ENCODE data around the gene SUV39H2. TPM values are rescaled to one million over a fixed set of nuclear protein-coding genes. Genes with fewer than 3 reads are reported as not detected.
"Not testable (repeated sequence)": the region's sequence is repeated elsewhere in the genome, so short reads cannot be mapped to it uniquely, and the experiment has no call there.

The SUV39H2 gene
- total RNA-seq, 1 donor from 2014 or later: 46.7 TPM

DNA sequence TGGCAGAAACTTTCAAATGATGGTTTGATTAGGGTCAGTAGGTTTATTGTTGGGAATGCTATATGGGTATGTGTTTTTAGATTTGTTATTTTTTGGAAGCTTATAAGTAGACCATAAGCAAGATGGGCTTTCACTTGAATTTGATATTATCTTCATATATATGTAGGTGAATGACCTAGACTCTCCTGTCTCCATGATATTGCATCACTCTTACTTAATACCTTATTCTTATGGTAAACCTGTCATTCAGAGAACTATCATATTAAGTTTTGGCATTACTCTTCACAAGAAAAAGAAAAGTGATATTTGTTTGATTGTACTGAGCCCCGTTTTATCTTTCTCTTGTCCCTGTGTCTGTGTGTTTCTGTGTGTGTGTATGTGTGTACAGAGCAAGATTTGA, 23.2 kb upstream of the SUV39H2 start:
- no peaks in the 10 kb centered on the region for H3K9me3 Mint-ChIP-seq
- no peaks in the 10 kb centered on the region for H3K27me3 Mint-ChIP-seq
- H3K36me3 Mint-ChIP-seq (ENCODE audit: low read depth): peaks cover 52% of the 10 kb centered on the region
- H3K27ac Mint-ChIP-seq: no peak overlapping the region
- intact Hi-C loops (cut with micrococcal nuclease): no loop called here
- no peaks in the 10 kb centered on the region for H3K4me1 Mint-ChIP-seq
- H3K4me3 Mint-ChIP-seq: no peak overlapping the region
- DNase-seq: no peak

DNA sequence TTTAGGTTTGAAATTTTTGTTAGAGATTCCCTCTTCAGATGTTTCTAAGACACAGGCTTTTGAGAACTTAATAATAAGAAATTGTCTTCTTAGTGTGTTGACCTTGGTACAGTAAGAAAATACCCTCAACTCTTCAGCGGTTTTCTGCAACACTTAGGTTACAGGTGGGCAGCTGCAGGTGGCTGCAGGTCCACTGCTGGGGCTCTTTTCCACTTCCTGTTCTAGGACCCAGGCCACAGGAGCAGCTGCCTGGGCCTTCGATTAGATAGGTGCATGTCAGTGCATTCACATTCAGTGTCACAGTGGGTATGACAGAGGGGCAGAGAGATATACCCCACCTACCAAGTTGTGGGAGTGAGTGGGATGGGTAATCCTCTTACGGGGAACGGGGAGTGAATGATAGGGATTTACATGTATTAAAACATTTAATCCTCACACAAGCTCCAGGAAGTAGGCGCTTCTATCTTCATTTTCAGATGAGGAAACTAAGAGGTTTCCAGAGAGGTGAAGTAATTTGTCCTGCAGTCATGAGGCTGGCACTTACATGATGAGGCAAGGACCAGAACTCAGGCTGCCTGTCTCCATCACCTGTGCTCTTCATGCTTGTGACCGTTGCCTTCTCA, 20.2 kb upstream of the SUV39H2 start:
- H3K27me3 Mint-ChIP-seq: no peaks in the 10 kb centered on the region
- DNase-seq: no peak
- H3K4me1 Mint-ChIP-seq: no peaks in the 10 kb centered on the region
- peaks cover 45% of the 10 kb centered on the region for H3K36me3 Mint-ChIP-seq (ENCODE audit: low read depth)
- intact Hi-C loops (cut with micrococcal nuclease): no loop called here
- H3K4me3 Mint-ChIP-seq: no peak overlapping the region
- H3K9me3 Mint-ChIP-seq: no peaks in the 10 kb centered on the region
- peak overlapping the region; percentile 16 for H3K27ac Mint-ChIP-seq

DNA sequence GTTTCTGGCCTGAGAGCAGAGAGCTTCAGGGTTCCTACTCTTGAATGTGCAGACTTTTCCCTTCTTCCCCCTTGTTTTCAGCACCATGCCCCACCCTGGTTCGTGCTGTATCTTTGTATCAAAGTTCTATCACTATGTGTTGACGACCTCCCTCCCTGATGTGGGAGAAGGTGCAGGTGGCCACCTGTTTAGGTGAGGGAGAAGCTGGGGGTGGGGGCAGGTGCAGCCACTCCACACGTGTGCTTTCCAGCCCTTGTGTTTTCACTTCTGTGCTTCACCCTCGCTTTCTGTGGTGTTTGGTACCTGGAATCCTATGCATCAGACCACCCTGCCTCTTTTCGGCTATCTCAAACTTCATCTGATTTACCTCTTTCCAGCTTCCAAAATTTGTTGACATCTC, 19.6 kb upstream of the SUV39H2 start:
- H3K36me3 Mint-ChIP-seq (ENCODE audit: low read depth): peaks cover 46% of the 10 kb centered on the region
- H3K4me3 Mint-ChIP-seq: no peak overlapping the region
- intact Hi-C loops (cut with micrococcal nuclease): no loop called here
- no peak for DNase-seq
- H3K27ac Mint-ChIP-seq: no peak overlapping the region
- no peaks in the 10 kb centered on the region for H3K4me1 Mint-ChIP-seq
- H3K9me3 Mint-ChIP-seq: no peaks in the 10 kb centered on the region
- no peaks in the 10 kb centered on the region for H3K27me3 Mint-ChIP-seq

DNA sequence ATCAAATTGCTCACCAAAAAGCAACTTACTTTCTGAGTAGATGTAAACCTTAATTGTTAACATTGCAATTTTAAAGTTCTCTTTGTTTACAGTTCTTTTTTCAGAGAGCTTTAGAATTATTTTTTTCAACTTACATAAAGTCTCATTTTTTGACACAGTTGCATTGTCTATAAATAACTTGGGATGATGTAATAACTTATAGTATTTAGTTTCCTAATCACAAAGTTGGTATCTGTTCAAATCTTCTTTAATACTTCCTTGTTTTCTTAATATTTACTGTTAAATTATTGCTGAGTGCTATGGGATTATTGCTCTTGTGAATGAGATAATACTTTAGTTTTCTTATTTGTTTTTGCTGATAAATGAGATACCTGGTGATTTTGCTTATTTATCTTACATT, 18.9 kb upstream of the SUV39H2 start:
- H3K27me3 Mint-ChIP-seq: no peaks in the 10 kb centered on the region
- H3K4me3 Mint-ChIP-seq: no peak overlapping the region
- peaks cover 46% of the 10 kb centered on the region for H3K36me3 Mint-ChIP-seq (ENCODE audit: low read depth)
- H3K4me1 Mint-ChIP-seq: no peaks in the 10 kb centered on the region
- no peak for DNase-seq
- intact Hi-C loops (cut with micrococcal nuclease): no loop called here
- no peaks in the 10 kb centered on the region for H3K9me3 Mint-ChIP-seq
- H3K27ac Mint-ChIP-seq: no peak overlapping the region

DNA sequence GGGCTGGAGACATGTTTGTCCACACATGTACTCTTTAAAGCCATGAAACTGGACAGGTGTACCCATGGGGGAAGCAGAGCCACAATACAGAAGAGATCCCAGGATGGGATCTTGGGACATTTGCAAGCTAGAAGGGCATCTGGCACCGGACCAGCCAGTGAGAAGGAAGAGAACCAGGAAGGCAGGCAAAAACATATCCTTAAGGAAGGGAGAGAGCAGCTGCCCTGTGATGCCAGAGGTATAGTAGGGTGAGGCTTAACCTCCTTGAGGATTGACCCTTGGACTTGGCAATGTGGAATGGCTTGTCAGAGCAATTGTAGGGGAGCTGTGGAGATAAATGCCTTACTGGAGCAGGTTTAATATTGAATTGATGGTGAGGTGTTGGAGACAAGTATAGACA, 17.9 kb upstream of the SUV39H2 start:
- DNase-seq: no peak
- intact Hi-C loops (cut with micrococcal nuclease): no loop called here
- peaks cover 47% of the 10 kb centered on the region for H3K36me3 Mint-ChIP-seq (ENCODE audit: low read depth)
- H3K27me3 Mint-ChIP-seq: no peaks in the 10 kb centered on the region
- H3K27ac Mint-ChIP-seq: no peak overlapping the region
- H3K9me3 Mint-ChIP-seq: no peaks in the 10 kb centered on the region
- H3K4me3 Mint-ChIP-seq: no peak overlapping the region
- peaks cover 2% of the 10 kb centered on the region for H3K4me1 Mint-ChIP-seq

DNA sequence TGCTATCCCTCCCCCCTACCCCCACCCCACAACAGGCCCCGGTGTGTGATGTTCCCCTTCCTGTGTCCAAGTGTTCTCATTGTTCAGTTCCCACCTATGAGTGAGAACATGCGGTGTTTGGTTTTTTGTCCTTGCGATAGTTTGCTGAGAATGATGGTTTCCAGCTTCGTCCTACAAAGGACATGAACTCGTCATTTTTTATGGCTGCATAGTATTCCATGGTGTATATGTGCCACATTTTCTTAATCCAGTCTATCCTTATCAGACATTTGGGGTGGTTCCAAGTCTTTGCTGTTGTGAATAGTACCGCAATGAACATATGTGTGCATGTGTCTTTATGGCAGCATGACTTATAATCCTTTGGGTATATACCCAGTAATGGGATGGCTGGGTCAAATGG, 14.2 kb upstream of the SUV39H2 start:
- intact Hi-C loops (cut with micrococcal nuclease); H3K9me3 Mint-ChIP-seq; DNase-seq; H3K4me1 Mint-ChIP-seq; H3K27me3 Mint-ChIP-seq; H3K4me3 Mint-ChIP-seq; H3K27ac Mint-ChIP-seq: not testable (repeated sequence)
- H3K36me3 Mint-ChIP-seq (ENCODE audit: low read depth): peaks cover 48% of the 10 kb centered on the region

DNA sequence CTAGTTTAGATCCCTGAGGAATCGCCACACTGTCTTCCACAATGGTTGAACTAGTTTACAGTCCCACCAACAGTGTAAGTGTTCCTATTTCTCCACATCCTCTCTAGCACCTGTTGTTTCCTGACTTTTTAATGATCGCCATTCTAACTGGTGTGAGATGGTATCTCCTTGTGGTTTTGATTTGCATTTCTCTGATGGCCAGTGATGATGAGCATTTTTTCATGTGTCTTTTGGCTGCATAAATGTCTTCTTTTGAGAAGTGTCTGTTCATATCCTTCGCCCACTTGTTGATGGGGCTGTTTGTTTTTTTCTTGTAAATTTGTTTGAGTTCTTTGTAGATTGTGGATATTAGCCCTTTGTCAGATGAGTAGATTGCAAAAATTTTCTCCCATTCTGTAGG, 13.8 kb upstream of the SUV39H2 start:
- H3K27ac Mint-ChIP-seq; H3K27me3 Mint-ChIP-seq; H3K9me3 Mint-ChIP-seq; H3K4me3 Mint-ChIP-seq; H3K4me1 Mint-ChIP-seq; DNase-seq; intact Hi-C loops (cut with micrococcal nuclease): not testable (repeated sequence)
- peaks cover 51% of the 10 kb centered on the region for H3K36me3 Mint-ChIP-seq (ENCODE audit: low read depth)

DNA sequence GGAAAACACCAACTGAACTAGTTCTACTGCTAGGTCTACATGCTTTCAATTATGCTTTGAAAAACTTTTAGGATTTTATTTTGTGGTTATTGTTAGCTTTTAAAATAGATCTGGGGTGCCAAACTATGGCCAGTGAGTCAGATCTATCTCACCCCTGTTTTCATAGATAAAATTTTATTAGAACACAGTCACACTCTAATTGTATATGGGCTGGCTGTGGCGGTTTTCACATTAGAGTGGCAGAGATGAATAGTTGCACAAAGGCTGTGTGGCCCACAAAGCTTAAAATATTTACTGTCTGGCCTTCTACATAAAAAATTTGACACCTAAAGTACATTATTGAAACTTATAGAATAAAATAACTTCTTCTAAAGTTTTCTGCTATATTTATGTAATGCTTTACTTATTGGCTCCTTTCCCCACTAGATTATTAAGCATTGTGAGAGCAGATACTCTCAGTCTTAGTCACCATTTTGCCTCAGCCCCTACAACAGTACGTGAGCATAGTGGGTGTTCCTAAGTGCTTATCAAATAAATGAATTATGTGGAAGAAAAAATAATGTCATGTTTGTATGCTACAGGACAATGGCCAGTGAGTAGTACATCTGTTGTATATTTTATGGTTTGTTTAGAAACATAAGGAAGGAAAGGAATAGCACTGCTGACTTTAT, 5.4 kb upstream of the SUV39H2 start:
- intact Hi-C loops (cut with micrococcal nuclease): loop anchor here (10.0 kb wide), 1 partner anchor 1088 kb away; no protein-coding TSS in a partner anchor
- Mint-ChIP-seq H3K36me3 (ENCODE audit: low read depth) (peaks cover 22% of the 10 kb centered on the region), H3K27ac (no peak overlapping the region), H3K4me1 (peaks cover 14% of the 10 kb centered on the region), H3K4me3 (no peak overlapping the region), H3K27me3 (no peaks in the 10 kb centered on the region), H3K9me3 (no peaks in the 10 kb centered on the region)
- DNase-seq: no peak

DNA sequence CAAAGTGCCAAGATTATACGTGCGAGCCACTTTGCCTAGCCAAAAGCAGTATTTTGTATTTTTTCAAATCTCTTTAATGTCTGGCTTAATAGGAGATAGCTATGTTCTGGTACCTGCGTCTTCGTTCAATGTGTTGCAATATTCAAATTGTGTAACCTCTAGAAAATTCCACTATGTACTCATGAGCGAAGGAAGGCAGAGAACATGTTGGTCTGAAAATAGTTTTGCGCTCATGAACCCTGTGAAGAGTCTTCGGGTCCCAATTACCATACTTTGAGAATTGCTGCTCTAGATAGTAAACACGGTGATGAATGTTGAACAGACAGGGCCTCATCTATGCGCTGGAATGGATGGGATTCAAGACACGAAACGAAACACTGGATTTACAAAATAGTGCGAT, 2.7 kb upstream of the SUV39H2 start:
- Mint-ChIP-seq H3K4me3 (peak overlapping the region; percentile 26), H3K9me3 (no peaks in the 10 kb centered on the region)
- intact Hi-C loops (cut with micrococcal nuclease): loop anchor here (5.0 to 10.0 kb wide), 2 partner anchors 229 to 1091 kb away; no protein-coding TSS in a partner anchor

DNA sequence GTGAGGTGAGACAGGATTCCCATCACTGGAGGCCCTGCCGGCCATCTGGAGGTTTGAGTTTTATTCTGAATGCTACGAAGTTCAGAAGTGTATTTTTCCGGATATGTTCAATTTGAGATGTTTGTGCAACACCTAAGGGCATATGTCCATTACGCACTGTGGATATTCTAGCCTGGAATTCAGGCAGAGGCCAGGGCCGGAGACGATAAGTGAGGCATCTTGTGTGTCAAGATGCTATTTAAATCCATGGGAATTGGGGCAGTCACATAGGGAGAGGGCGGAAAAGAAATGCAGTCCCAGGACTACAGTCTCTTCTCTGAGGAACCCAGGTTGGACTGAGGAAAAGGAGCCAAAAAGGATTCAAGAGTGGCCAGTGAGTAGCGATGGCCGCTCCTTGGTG, 1.9 kb upstream of the SUV39H2 start:
- Mint-ChIP-seq H3K27me3 (no peaks in the 10 kb centered on the region), H3K9me3 (no peaks in the 10 kb centered on the region), H3K4me3 (peak overlapping the region; percentile 96), H3K36me3 (ENCODE audit: low read depth) (peaks cover 9% of the 10 kb centered on the region), H3K4me1 (peaks cover 26% of the 10 kb centered on the region), H3K27ac (no peak overlapping the region)
- DNase-seq: no peak
- intact Hi-C loops (cut with micrococcal nuclease): loop anchor here (5.0 to 10.0 kb wide), 2 partner anchors 229 to 1092 kb away; no protein-coding TSS in a partner anchor

More for the DNA sequence above, 2.7 kb upstream of the SUV39H2 start:
- Mint-ChIP-seq H3K27ac (no peak overlapping the region), H3K27me3 (no peaks in the 10 kb centered on the region), H3K4me1 (peaks cover 24% of the 10 kb centered on the region), H3K36me3 (ENCODE audit: low read depth) (peaks cover 10% of the 10 kb centered on the region)
- no peak for DNase-seq

DNA sequence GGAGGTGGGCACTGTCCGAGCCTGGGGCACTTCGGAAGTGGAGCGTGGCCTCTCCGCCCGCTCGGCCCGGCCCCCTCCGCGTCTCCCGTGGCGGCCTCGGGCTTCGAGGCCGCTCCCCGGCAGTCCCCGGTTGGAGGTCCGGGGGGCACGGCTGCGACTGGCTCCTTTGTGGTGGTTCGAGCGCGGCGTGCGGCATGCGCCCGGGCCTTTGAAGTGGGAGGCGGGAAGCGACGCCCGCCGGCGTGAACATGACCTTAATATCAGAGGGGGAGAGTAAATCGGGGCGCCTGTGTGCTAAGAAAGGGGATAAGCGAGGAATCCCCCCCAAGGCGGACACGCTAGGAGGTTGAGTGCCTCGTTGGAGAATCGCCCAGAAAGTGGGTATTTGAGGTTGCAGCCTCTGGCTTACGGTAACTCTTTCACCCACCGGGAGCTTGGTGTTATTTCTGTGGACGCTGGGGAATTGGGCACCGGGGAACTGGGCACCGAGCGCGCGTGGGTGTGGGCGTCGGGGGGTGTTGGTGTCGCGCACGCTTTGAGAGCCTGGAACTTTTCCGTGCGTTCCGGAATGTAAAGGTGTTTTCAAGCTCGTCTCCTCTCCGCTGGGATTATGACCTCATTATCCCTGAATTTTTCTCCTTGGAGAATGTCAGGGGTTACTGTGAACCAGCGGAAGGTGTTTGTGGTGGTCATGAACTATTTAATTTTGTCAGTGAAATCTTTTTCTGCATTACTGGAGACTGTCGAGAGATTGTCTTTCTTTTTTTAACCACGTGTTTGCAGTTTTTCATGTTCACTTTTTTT, 660 bp downstream of the SUV39H2 start:
- DNase-seq: peak; percentile 82
- Mint-ChIP-seq H3K27me3 (no peaks in the 10 kb centered on the region), H3K4me1 (peaks cover 30% of the 10 kb centered on the region), H3K4me3 (peak overlapping the region; percentile 96), H3K27ac (peak overlapping the region; percentile 92), H3K36me3 (ENCODE audit: low read depth) (peaks cover 18% of the 10 kb centered on the region), H3K9me3 (no peaks in the 10 kb centered on the region)
- intact Hi-C loops (cut with micrococcal nuclease): loop anchor here (2.0 to 10.0 kb wide), 3 partner anchors 232 to 1095 kb away; partner anchors contain the start of gene NMT2

DNA sequence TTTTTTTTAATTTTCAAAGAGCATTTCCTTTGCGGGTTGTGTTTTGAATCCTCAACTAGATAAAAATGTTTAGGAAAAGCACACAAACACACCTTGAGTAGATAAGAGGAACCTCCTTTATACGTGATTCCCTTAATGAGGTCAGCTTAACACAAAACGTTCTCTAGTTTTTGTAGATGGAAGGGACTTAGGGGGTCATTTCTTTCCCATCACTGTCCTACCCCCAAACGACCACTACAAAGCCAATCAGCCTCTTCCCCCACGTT, 1.2 kb downstream of the SUV39H2 start:
- Mint-ChIP-seq H3K4me1 (peaks cover 30% of the 10 kb centered on the region), H3K36me3 (ENCODE audit: low read depth) (peaks cover 18% of the 10 kb centered on the region), H3K27me3 (no peaks in the 10 kb centered on the region), H3K27ac (peak overlapping the region; percentile 92), H3K4me3 (peak overlapping the region; percentile 96), H3K9me3 (no peaks in the 10 kb centered on the region)
- no peak for DNase-seq
- intact Hi-C loops (cut with micrococcal nuclease): loop anchor here (2.0 to 10.0 kb wide), 3 partner anchors 233 to 1095 kb away; partner anchors contain the start of gene NMT2

DNA sequence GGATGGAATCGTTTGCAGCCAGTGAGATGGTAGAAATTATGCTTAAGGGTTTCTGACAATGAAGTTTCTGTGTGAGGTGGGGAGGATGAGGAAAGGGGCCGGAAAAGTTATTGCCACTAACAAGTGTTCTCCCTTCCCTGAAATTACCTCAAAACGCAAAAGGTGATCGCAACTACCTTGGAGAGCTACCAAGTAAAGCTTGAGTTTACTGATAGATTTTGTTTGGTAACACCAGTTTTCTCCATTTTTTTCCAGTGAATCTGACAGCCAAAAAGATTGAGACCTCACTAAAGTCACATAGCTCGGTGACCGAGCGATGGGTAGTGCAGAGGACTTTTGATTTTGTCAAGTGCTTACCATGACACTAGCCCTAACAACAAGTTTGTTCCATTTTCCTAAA, 1.6 kb downstream of the SUV39H2 start:
- H3K27ac Mint-ChIP-seq: peak overlapping the region; percentile 92

DNA sequence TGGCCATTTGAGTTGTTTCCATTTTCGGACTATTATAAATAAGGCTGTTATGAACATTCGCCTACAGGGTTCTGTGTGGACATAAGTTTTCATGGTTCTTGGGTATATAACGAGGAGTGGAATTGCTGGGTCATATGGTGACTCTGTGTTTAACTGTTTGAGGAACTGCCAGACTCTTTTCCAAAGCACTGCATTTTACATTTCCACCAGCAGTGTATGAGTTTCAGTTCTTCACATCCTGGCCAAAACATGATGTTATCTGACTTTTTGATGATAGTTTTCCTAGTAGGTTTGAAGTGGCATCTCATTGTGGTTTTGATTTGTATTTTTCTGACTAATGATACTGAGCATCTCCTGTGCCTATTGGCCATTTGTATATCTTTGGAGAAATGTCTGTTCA, 5.4 kb downstream of the SUV39H2 start:
- DNase-seq: no peak
- intact Hi-C loops (cut with micrococcal nuclease): no loop called here
- no peak overlapping the region for H3K27ac Mint-ChIP-seq
- peaks cover 23% of the 10 kb centered on the region for H3K4me1 Mint-ChIP-seq
- H3K9me3 Mint-ChIP-seq: no peaks in the 10 kb centered on the region
- H3K27me3 Mint-ChIP-seq: no peaks in the 10 kb centered on the region
- H3K36me3 Mint-ChIP-seq (ENCODE audit: low read depth): peaks cover 15% of the 10 kb centered on the region
- no peak overlapping the region for H3K4me3 Mint-ChIP-seq

More for the DNA sequence above, 1.6 kb downstream of the SUV39H2 start:
- Mint-ChIP-seq H3K36me3 (ENCODE audit: low read depth) (peaks cover 18% of the 10 kb centered on the region), H3K4me1 (peaks cover 30% of the 10 kb centered on the region), H3K27me3 (no peaks in the 10 kb centered on the region), H3K4me3 (peak overlapping the region; percentile 96), H3K9me3 (no peaks in the 10 kb centered on the region)
- DNase-seq: no peak
- intact Hi-C loops (cut with micrococcal nuclease): no loop called here
